Activated CD8-positive, alpha-beta memory T cell treated with anti-CD3 and anti-CD28 coated beads, Interleukin-2, amount 10 ng/mL, durations not matched to agents 7 days and 5 days (primary cell): Measurements from ENCODE around the gene POGK. TPM values are rescaled to one million over a fixed set of nuclear protein-coding genes. Genes with fewer than 3 reads are reported as not detected.
A peak's percentile ranks its signal among the peaks of the same experiment; 100 is the strongest.

Source experiments
- ATAC-seq: fragments of 150-1000 bp; cut with Tn5 transposase; one replicate; pipeline ENCODE4 v1.10.0; 2021; ENCODE audit warnings: moderate library complexity
- CTCF ChIA-PET: fragments of 350-600 bp; sonication (Branson Sonifier 250); formaldehyde crosslinking; loops from one replicate; lab custom pipeline; 2021; ENCODE audit warnings: antibody characterized with exemption; lab: Charles Lee
- DNase-seq: peaks from one replicate; pipeline ENCODE4 v3.0.0-alpha.2; 2020
- H3K27ac Mint-ChIP-seq: one replicate; pipeline ENCODE4 v1.8.0; 2021; ENCODE audit warnings: mild to moderate bottlenecking, mixed read lengths
- H3K27me3 Mint-ChIP-seq: one replicate; pipeline ENCODE4 v1.8.0; 2021; ENCODE audit warnings: mixed read lengths
- H3K36me3 Mint-ChIP-seq: one replicate; pipeline ENCODE4 v1.8.0; 2021; ENCODE audit warnings: mild to moderate bottlenecking, mixed read lengths
- H3K4me1 Mint-ChIP-seq: one replicate; pipeline ENCODE4 v1.8.0; 2021; ENCODE audit warnings: mixed read lengths
- H3K4me3 Mint-ChIP-seq: one replicate; pipeline ENCODE4 v1.8.0; 2021; ENCODE audit warnings: mild to moderate bottlenecking, moderate library complexity, mixed read lengths
- H3K9me3 Mint-ChIP-seq: one replicate; pipeline ENCODE4 v1.8.0; 2022; ENCODE audit warnings: low read depth, mixed read lengths
- total RNA-seq, 2 experiments: library from RNA; stranded (reverse); gene quantifications; one replicate each; pipeline ENCODE4 v1.2.3, GENCODE V29; 2021

The POGK gene
- total RNA-seq, 2 experiments from 2014 or later, result 41.0 to 50.9 TPM

GRCh38 chr1:166888373-166889111 lies 49.3 kb downstream of the POGK start:
- Mint-ChIP-seq H3K9me3 (no peaks in the 10 kb centered on the region), H3K36me3 (peaks cover 1% of the 10 kb centered on the region), H3K27ac (no peak overlapping the region), H3K4me3 (no peak overlapping the region), H3K4me1 (peaks cover 22% of the 10 kb centered on the region), H3K27me3 (peaks cover 54% of the 10 kb centered on the region)
- no peak for DNase-seq
- CTCF ChIA-PET, result interaction anchor here (23.4 kb wide), 1 partner anchor 172 kb away, joined by 222 read pairs; no protein-coding TSS in a partner anchor
- no peak for ATAC-seq

- H3K27ac Mint-ChIP-seq, result no peak overlapping the region
- ATAC-seq (no peak), DNase-seq (no peak)
- no peaks in the 10 kb centered on the region for H3K9me3 Mint-ChIP-seq
- CTCF ChIA-PET, result interaction anchor here (0.6 to 23.4 kb wide), 2 partner anchors 171 to 530 kb away, joined by 3 to 222 read pairs; no protein-coding TSS in a partner anchor
- peaks cover 1% of the 10 kb centered on the region for H3K36me3 Mint-ChIP-seq
- H3K4me3 Mint-ChIP-seq, result no peak overlapping the region
- peaks cover 13% of the 10 kb centered on the region for H3K4me1 Mint-ChIP-seq
- peaks cover 52% of the 10 kb centered on the region for H3K27me3 Mint-ChIP-seq
Observed at GRCh38 chr1:166889776-166890175, 50.5 kb downstream of the POGK start.

- H3K4me3 Mint-ChIP-seq, result no peak overlapping the region
- H3K27ac Mint-ChIP-seq, result no peak overlapping the region
- peaks cover 11% of the 10 kb centered on the region for H3K36me3 Mint-ChIP-seq
- H3K4me1 Mint-ChIP-seq, result no peaks in the 10 kb centered on the region
- CTCF ChIA-PET, result interaction anchor here (1.3 kb wide), 1 partner anchor 17 kb away, joined by 6 read pairs; no protein-coding TSS in a partner anchor
- peaks cover 55% of the 10 kb centered on the region for H3K27me3 Mint-ChIP-seq
- peaks cover 12% of the 10 kb centered on the region for H3K9me3 Mint-ChIP-seq
- no peak for ATAC-seq
- DNase-seq, result no peak
Observed at GRCh38 chr1:166895766-166896165, 56.5 kb downstream of the POGK start.

- peaks cover 22% of the 10 kb centered on the region for H3K4me1 Mint-ChIP-seq
- peaks cover 12% of the 10 kb centered on the region for H3K9me3 Mint-ChIP-seq
Observed at GRCh38 chr1:166899769-166900168, 60.5 kb downstream of the POGK start.

GRCh38 chr1:166900987-166901386 lies 61.7 kb downstream of the POGK start:
- H3K4me3 Mint-ChIP-seq, result no peak overlapping the region
- peaks cover 16% of the 10 kb centered on the region for H3K27me3 Mint-ChIP-seq
- ATAC-seq, result no peak
- CTCF ChIA-PET, result interaction anchor here (1.0 to 20.4 kb wide), 6 partner anchors 8 to 157 kb away, joined by 3 to 690 read pairs (median 4); no protein-coding TSS in a partner anchor
- peaks cover 33% of the 10 kb centered on the region for H3K4me1 Mint-ChIP-seq
- DNase-seq, result no peak
- no peak overlapping the region for H3K27ac Mint-ChIP-seq
- peaks cover 12% of the 10 kb centered on the region for H3K9me3 Mint-ChIP-seq
- peaks cover 17% of the 10 kb centered on the region for H3K36me3 Mint-ChIP-seq

More at GRCh38 chr1:166899769-166900168, 60.5 kb downstream of the POGK start:
- Mint-ChIP-seq H3K4me3 (no peak overlapping the region), H3K27ac (no peak overlapping the region), H3K27me3 (peaks cover 25% of the 10 kb centered on the region), H3K36me3 (peaks cover 16% of the 10 kb centered on the region)
- ATAC-seq, result no peak
- DNase-seq, result no peak
- CTCF ChIA-PET, result interaction anchor here (1.0 to 20.4 kb wide), 5 partner anchors 10 to 159 kb away, joined by 3 to 690 read pairs (median 11); no protein-coding TSS in a partner anchor

GRCh38 chr1:166902279-166902678 lies 63.0 kb downstream of the POGK start:
- ATAC-seq, result no peak
- CTCF ChIA-PET, result interaction anchor here (1.0 to 20.4 kb wide), 6 partner anchors 8 to 156 kb away, joined by 3 to 690 read pairs (median 6); partner anchors contain the start of gene TADA1

GRCh38 chr1:166903232-166903631 lies 64.0 kb downstream of the POGK start:
- CTCF ChIA-PET, result interaction anchor here (5.1 to 20.4 kb wide), 2 partner anchors 19 to 155 kb away, joined by 49 to 690 read pairs; no protein-coding TSS in a partner anchor
- no peaks in the 10 kb centered on the region for H3K9me3 Mint-ChIP-seq

More at GRCh38 chr1:166902279-166902678, 63.0 kb downstream of the POGK start:
- Mint-ChIP-seq H3K4me1 (peaks cover 46% of the 10 kb centered on the region), H3K27me3 (peaks cover 13% of the 10 kb centered on the region), H3K27ac (no peak overlapping the region), H3K4me3 (no peak overlapping the region), H3K36me3 (peaks cover 19% of the 10 kb centered on the region), H3K9me3 (peaks cover 5% of the 10 kb centered on the region)
- no peak for DNase-seq

GRCh38 chr1:166905136-166905535 lies 65.9 kb downstream of the POGK start:
- H3K4me1 Mint-ChIP-seq, result peaks cover 67% of the 10 kb centered on the region
- H3K9me3 Mint-ChIP-seq, result no peaks in the 10 kb centered on the region
- no peak overlapping the region for H3K4me3 Mint-ChIP-seq
- H3K36me3 Mint-ChIP-seq, result peaks cover 15% of the 10 kb centered on the region
- CTCF ChIA-PET, result interaction anchor here (0.6 to 20.4 kb wide), 12 partner anchors 18 to 980 kb away, joined by 3 to 690 read pairs (median 4); partner anchors contain the start of genes POGK and TADA1
- H3K27ac Mint-ChIP-seq, result peak overlapping the region; percentile 82
- ATAC-seq, result peak; percentile 4
- peaks cover 7% of the 10 kb centered on the region for H3K27me3 Mint-ChIP-seq
- no peak for DNase-seq

More at GRCh38 chr1:166903232-166903631, 64.0 kb downstream of the POGK start:
- Mint-ChIP-seq H3K4me3 (no peak overlapping the region), H3K36me3 (peaks cover 17% of the 10 kb centered on the region), H3K4me1 (peaks cover 54% of the 10 kb centered on the region), H3K27me3 (peaks cover 14% of the 10 kb centered on the region), H3K27ac (no peak overlapping the region)
- ATAC-seq (no peak), DNase-seq (no peak)

- CTCF ChIA-PET, result interaction anchor here (0.8 to 20.4 kb wide), 14 partner anchors 13 to 981 kb away, joined by 3 to 690 read pairs (median 4); partner anchors contain the start of genes POGK and TADA1
Observed at GRCh38 chr1:166905900-166906299, 66.6 kb downstream of the POGK start.

More at GRCh38 chr1:166905900-166906299, 66.6 kb downstream of the POGK start:
- H3K4me1 Mint-ChIP-seq, result peaks cover 72% of the 10 kb centered on the region
- peak overlapping the region; percentile 82 for H3K27ac Mint-ChIP-seq
- H3K27me3 Mint-ChIP-seq, result peaks cover 4% of the 10 kb centered on the region
- H3K36me3 Mint-ChIP-seq, result peaks cover 14% of the 10 kb centered on the region
- no peaks in the 10 kb centered on the region for H3K9me3 Mint-ChIP-seq
- ATAC-seq (peak; percentile 75), DNase-seq (peak; percentile 80)
- peak overlapping the region; percentile 16 for H3K4me3 Mint-ChIP-seq

Other genes starting within 250 kb of the POGK start
- gene TADA1, start 36.8 kb downstream of the POGK start, total RNA-seq, result 10 to 100 TPM; 18.1 to 18.8 TPM
- gene ILDR2, start 136.1 kb downstream of the POGK start, total RNA-seq, result 1 to 10 TPM; 7.4 to 7.9 TPM
- gene MAEL, start 149.8 kb downstream of the POGK start, total RNA-seq, result under 1 TPM in 1 of 2 experiments, not detected in 1; 0.38 TPM